HFFc6 (cell line): ENCODE data around the gene ADORA1. TPM values are rescaled to one million over a fixed set of nuclear protein-coding genes. Genes with fewer than 3 reads are reported as not detected.

Source experiments
- DNase-seq: peaks from one replicate; pipeline ENCODE4 v3.0.0-alpha.2; 2018
- H3K27ac Mint-ChIP-seq: 2 replicates; pipeline ENCODE4 v1.8.0; 2020; ENCODE audit warnings: mild to moderate bottlenecking, mixed read lengths
- H3K27me3 Mint-ChIP-seq: 2 replicates; pipeline ENCODE4 v1.8.0; 2021; ENCODE audit warnings: mild to moderate bottlenecking, moderate library complexity, mixed read lengths; ENCODE audit not compliant: insufficient read depth
- H3K36me3 Mint-ChIP-seq: 2 replicates; pipeline ENCODE4 v1.8.0; 2021; ENCODE audit warnings: low read depth, mixed read lengths
- H3K4me1 Mint-ChIP-seq: 2 replicates; pipeline ENCODE4 v1.8.0; 2020; ENCODE audit warnings: low read depth, mixed read lengths
- H3K4me3 Mint-ChIP-seq: 2 replicates; pipeline ENCODE4 v1.8.0; 2020; ENCODE audit warnings: mild to moderate bottlenecking, moderate library complexity, mixed read lengths
- H3K9me3 Mint-ChIP-seq: 2 replicates; pipeline ENCODE4 v1.8.0; 2020; ENCODE audit warnings: mild to moderate bottlenecking, mixed read lengths
- CTCF ChIP-seq: fragments of 200-600 bp; sonication (generic); IDR thresholded peaks from 2 replicates; pipeline ENCODE4 v1.5.0; 2021; ENCODE audit warnings: antibody characterized with exemption, mild to moderate bottlenecking
- total RNA-seq, 6 experiments: library from RNA; stranded (reverse); fragmentation: NEBNext Ultra II Directional; extraction: Animal tissue kit (Norgen Biotek cat#: 25700); gene quantifications; 2 replicates in 1 of 6; 3 replicates in 5 of 6; pipeline ENCODE4 v1.2.3, GENCODE V29; 2021

ADORA1 gene
- total RNA-seq, 6 experiments from 2014 or later = 0.25 to 5.5 (median 0.53) TPM

- peaks cover 56% of the 10 kb centered on the region for H3K4me1 Mint-ChIP-seq
These were observed 24.0 kb downstream of the ADORA1 start for GRCh38 chr1:203151362-203152157.

GRCh38 chr1:203152158-203153034 lies 24.9 kb downstream of the ADORA1 start:
- Mint-ChIP-seq H3K9me3 (no peaks in the 10 kb centered on the region), H3K27ac (peak overlapping the region; percentile 95; the same call in 1 of the 2 replicates), H3K4me1 (peaks cover 56% of the 10 kb centered on the region), H3K36me3 (no peaks in the 10 kb centered on the region), H3K27me3 (peaks cover 3% of the 10 kb centered on the region), H3K4me3 (peak overlapping the region; percentile 49)
- peak; percentile 33 for DNase-seq
- TF ChIP-seq CTCF = no peak

More at GRCh38 chr1:203151362-203152157, 24.0 kb downstream of the ADORA1 start:
- Mint-ChIP-seq H3K27me3 (peaks cover 3% of the 10 kb centered on the region), H3K27ac (peak overlapping the region; percentile 58; the same call in 1 of the 2 replicates), H3K4me3 (no peak overlapping the region), H3K9me3 (no peaks in the 10 kb centered on the region), H3K36me3 (no peaks in the 10 kb centered on the region)
- no peak for DNase-seq
- TF ChIP-seq CTCF = no peak

GRCh38 chr1:203153051-203153988 lies 25.8 kb downstream of the ADORA1 start:
- no peak for TF ChIP-seq CTCF
- DNase-seq = no peak
- Mint-ChIP-seq H3K27ac (peak overlapping the region; percentile 95), H3K4me1 (peaks cover 56% of the 10 kb centered on the region), H3K27me3 (peaks cover 3% of the 10 kb centered on the region), H3K4me3 (peak overlapping the region; percentile 71), H3K9me3 (peaks cover 6% of the 10 kb centered on the region), H3K36me3 (peaks cover 7% of the 10 kb centered on the region; the same call in 1 of the 2 replicates)

- peak; percentile 79 for DNase-seq
- peaks cover 56% of the 10 kb centered on the region for H3K4me1 Mint-ChIP-seq
- H3K27ac Mint-ChIP-seq = peak overlapping the region; percentile 95
- peaks cover 16% of the 10 kb centered on the region for H3K36me3 Mint-ChIP-seq
- H3K27me3 Mint-ChIP-seq = peaks cover 3% of the 10 kb centered on the region
- no peak for TF ChIP-seq CTCF
- peaks cover 13% of the 10 kb centered on the region for H3K9me3 Mint-ChIP-seq
- H3K4me3 Mint-ChIP-seq = peak overlapping the region; percentile 71
These were observed 26.7 kb downstream of the ADORA1 start for GRCh38 chr1:203153989-203154821.
